GM21367 (cell line): Measurements from ENCODE around the gene MAD1L1.
"Not testable (repeated sequence)": the region's sequence is repeated elsewhere in the genome, so short reads cannot be mapped to it uniquely, and the experiment has no call there.

ENCODE experiments used
- ATAC-seq: cut with Tn5 transposase; IDR thresholded peaks from one replicate; pipeline ENCODE4 v1.9.1; 2021; ENCODE audit not compliant: unreplicated experiment

Gene MAD1L1

DNA sequence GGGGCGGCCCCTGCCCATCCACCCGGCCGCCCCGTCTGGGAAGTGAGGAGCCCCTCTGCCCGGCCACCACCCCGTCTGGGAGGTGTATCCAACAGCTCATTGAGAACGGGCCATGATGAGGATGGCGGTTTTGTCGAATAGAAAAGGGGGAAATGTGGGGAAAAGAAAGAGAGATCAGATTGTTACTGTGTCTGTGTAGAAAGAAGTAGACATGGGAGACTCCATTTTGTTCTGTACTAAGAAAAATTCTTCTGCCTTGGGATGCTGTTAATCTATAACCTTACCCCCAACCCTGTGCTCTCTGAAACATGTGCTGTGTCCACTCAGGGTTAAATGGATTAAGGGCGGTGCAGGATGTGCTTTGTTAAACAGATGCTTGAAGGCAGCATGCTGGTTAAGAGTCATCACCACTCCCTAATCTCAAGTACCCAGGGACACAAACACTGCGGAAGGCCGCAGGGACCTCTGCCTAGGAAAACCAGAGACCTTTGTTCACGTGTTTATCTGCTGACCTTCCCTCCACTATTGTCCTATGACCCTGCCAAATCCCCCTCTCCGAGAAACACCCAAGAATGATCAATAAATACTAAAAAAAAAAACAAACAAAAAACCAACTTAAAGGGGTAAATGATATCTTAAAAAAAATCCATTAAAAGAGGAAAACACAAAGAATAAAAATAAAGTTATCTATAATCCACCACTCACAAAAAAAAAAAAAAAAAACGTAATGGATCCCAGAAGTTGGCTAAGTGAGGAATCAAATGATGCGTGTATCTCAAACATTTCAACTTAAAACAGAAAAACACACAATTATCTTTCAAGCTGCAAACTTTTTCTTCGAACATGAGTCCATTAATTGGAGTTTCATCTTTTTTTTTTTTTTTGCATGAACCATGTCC, 70.5 kb downstream of the MAD1L1 start:
- ATAC-seq, result not testable (repeated sequence)

DNA sequence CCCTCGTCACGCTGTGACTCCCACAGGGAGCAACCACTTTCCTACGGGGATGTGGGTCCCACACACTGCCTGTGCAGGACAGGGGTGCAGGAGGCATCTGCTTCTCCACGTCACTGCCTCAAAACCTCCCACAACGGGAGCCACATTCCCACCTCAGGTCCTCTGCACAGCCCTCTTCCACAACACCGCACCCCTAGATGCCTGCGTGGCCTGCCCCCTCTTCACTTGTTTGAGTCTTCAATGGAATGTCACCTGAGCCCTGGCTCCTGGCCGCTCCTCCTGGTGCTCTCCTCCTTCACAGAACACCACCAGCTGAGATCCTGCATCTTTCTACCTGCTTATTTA, 73.6 kb downstream of the MAD1L1 start:
- ATAC-seq, result no peak

DNA sequence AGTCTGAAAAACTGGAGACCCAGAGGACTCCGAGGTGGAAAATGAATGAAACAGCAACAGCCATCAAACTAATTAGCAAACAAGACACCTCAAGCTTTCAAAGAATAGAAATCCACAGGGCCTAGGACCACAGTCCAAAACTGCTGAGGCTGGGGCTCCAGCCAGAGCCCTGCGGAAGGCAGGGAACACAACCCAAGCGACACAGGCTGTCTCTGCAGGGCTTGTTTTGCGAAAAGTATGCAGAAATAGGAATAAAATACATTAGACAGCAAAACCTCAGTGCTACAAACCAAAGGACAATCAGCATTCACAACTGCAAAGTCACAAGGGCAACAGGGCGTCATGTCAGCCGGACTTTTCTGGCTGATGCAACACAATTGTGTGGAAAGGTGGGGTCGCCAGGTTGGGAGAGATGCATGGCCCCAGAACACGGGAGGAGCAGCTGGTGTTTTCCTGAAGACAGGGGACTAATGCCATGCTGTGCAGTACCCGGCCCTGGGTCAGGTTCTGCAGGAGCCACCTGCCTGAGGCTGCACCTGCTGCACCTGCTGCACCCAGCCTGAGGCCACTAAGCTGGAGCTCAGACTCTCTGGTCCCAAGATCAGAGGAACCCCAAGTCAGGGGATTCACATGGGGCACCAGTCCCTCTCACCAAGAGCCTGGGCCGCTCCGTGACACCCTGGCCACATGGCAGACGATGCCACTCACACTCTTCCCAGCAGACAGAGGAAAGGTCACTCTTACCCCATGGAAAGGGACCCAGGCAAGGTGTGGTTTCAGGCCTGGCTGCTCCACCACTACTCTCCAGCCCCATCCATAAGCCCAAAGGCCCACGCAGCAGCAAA, 74.2 kb downstream of the MAD1L1 start:
- ATAC-seq, result no peak

DNA sequence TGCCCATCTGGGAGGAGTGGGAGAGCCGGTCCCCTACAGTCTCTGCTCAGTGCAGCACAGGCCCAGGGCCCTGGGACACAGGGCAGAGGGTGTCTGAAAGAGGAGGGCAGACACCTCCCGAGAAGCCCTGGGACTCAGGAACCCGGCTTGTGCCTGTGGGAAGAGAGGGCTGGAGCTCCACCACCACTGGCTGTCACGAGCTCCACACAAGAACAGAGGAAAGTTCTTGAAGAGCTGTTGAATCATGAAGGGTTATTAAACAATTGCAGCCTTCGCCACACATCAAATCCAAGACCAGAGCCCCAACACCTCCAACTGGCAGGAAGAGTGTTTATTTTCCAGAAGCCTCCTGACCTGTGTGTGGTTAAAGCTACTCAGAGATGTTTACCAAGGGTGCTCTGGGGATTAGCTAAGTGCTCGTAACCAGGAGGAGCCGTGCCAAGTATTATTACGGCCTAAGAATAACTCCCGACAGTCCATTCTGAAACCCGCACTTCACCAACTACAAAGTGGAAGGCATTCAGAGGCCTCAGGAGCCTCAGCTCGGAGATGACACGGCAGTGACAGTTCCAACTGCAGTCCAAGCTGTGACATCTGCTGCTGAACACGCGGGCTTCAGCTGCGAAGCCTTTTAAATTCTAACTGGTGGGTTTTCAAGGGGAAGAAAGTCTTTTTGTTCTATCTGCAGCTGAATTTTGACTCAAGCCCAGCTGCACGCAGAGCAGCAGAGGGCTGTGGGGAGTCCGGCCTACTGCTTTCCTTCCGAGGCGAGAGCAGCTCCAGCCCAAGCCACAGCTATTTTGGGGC, 75.1 kb downstream of the MAD1L1 start:
- no peak for ATAC-seq

DNA sequence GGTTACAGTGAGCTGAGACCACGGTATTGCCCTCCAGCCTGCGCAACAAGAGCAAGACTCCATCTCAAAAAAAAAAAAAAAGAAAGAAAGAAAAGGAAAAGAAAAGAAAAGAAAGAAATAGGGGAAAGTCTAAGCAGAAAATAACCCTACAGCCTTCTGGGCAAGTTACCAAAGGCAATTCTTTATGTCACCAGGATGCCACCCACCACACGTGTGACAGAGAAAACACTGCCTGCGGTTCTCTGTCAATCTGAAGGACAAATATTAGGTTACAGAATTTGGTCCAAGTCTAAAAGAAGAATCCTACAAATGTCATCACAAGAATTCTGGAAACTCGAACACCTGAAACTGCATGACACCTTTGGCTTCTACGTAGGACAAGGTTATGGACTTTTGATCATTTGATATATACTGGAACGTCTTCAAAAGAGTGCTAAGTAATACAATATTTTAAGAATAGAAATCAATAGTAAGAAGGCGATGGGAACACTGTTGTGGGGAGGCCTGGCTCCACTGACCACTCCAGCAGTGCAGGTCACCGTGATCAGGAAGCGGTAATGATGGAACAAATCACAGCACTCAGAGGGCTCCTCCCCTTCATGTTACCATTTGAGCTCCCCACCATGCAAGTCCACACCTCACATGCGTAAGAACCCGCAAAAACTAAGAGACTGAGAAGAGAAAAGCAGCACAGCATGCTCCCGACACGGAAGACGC, 75.8 kb downstream of the MAD1L1 start:
- ATAC-seq, result no peak

DNA sequence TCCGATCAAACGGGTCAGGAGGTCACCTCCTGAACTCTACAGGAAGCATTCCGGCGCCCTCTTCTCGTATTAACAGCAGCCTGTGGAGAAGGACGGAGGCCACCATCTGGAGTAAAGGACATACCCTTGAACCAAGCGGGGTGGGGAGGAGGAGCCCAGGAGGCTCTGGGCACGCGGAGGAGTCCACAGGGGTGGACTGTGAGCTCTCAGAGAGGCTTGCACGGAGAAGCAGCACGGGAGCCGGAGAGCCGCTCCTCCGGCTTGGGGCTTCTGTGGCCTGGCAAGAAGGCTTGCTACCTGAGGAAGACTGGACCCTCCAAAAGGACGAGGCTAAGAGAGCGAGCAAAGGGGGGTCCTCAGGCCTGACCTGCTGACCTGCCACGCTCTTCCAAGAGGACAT, 77.9 kb downstream of the MAD1L1 start:
- no peak for ATAC-seq

DNA sequence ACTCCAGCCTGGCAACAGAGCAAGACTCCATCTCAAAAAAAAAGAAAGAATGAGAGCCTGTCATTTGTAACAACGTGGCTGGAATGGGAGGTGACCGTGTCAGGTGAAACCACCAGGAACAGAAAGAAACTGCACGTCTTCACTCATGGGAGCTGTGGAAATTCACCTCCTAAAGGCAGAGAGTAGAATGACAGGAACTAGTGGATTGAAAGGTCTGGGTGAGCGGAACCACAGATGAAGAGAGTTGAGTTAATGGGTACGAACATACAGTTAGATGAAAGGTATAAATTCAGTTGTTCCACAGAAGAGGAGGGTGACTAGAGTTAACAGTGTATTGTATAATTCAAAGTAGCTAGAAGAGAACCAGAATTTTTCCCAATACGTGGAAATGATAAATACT, 78.6 kb downstream of the MAD1L1 start:
- ATAC-seq, result no peak

DNA sequence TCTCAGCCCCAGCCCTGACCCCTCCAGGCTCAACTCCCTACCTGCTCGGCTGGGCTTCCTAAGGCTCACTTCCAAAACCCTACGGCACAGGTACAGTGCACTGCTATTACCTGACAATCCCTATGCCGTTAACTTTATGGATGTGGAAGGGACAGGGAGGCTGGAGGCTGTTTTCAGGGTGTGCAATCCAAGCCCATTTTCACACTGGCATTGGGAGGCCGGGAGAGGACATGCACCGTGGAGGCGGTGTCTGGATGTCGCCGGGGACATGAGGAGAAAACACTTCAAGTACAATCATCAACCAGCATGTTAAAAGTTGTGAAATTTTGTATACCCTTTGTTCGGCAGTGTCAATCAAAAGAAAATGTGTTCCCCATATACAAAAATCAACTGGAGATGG, 80.1 kb downstream of the MAD1L1 start:
- ATAC-seq, result no peak

DNA sequence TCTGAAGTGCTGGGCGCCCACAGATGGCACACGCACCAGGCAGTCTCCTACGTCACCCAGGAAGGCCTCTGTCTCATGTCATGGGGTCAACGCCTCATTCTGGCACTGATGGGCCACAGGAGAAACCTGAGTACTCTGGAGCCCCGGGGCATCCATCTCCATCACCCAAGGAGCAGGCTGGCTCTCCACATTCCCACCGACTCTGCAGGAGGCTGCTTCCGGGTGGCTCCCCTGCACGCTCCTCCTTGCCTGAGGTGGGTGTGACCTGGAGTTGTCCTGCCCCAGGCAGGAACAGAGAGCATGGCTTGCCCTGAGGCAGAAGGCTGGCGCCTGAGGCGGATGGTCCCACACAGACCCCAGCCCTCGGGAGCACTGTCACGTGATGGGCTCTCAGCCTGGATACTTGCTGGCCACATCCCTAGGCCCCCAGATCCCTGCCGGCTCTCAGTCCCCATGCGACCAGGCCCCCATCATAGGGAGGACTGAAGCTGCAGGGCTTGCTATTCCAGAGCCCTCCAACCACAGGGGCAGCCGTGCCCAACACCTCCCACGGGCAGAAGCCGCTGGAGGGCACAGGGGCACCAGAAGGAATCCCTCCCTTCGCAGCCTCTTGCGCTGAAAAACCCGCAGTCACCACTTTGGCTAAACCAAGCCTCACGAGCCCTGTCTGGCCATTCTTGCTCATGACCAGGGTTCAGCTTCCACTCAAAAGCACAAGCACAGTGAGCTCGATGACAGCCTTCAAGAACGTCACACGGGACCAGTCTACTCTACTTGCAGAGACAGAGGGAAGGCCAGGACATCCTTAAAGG, 80.7 kb downstream of the MAD1L1 start:
- no peak for ATAC-seq

DNA sequence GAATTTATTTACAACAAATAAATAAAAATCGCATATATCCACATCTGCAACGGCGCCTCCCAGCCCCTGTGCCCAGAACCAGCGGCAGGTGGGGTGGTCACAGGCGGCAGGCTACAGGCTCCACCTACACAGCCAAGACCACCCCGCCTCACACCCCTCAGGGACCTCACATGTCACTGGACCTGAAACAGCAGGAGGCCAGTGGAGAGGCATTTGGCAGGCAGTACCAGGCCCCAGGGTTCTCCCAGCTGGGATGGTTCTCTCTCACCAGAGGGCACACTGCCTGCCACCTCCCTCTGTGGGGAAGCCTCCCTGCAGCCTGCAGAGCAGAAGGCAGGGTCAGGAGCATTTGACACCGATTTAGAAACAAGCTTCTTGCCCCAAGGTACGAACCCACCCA, 81.5 kb downstream of the MAD1L1 start:
- no peak for ATAC-seq

DNA sequence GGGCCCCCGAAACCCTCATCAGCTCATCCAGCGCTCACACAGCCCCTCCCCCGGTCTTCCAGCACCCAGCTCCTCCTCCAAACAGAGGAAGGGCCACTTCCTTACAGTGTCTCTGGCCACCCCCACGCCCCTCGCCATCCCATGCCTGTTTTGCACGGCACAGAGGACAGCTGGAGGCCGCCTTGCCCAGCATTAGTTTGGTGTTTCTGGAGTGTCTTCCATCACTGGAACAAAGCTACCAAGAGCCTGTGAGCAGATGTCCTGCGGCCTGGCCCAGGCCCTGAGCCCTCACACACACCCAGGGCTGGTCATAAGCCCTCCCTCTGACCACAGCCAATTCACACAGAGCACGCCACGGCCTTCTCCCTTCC, 82.3 kb downstream of the MAD1L1 start:
- no peak for ATAC-seq

DNA sequence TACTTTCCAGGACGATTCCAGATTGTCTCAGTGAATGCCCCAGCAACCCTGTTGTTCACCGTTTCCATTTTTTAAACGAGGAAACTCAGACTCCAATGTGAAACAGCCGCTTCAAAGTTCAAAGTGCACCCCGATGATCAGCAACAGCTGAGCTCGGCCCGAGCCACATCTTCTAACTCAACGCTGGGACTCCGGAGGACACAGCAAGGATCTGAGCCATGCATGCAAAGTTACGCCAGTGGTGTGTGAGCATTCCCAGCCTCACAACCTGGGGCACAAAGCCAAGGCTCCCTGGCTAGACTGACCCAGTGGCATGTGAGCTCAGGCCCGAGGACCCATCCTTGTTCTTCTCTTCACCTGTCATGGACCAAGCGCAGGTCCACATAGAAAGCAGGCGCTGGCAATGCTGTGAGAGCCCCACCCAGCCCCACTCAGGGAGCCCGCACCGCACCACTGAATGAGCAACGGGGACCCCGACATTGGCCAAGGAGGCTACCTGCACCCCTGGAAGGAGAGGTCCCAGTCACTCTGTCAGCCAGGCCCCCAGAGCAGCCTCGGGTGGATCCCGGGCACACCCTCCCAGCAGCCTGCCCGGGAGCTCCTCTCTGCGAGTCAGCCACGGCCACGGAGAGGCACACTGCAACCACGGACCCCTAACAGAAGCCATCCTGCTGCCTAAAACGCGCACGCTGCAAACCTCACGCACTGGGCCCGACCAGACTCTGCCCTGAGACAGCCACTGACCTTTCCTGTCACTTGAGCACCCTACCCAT, 82.9 kb downstream of the MAD1L1 start:
- ATAC-seq, result no peak

DNA sequence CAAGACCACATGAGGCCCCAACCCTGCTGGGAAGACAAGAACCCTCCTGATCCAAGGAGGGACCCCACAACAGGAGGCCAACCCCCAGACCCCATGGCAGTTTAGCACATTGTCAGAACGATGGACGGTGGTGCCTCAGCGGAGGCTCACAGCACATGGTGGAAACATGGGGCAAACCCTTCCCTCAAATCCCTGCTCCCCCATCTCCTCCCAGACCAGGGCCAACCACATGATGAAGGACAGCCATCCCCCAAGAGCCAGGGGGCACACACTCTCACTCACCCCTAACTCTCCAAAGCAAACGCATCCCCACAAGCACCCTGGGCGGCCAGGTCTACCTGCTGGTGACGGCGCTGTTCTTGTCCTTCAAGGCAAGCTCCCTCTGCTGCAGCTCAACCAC, 83.9 kb downstream of the MAD1L1 start:
- ATAC-seq, result no peak

DNA sequence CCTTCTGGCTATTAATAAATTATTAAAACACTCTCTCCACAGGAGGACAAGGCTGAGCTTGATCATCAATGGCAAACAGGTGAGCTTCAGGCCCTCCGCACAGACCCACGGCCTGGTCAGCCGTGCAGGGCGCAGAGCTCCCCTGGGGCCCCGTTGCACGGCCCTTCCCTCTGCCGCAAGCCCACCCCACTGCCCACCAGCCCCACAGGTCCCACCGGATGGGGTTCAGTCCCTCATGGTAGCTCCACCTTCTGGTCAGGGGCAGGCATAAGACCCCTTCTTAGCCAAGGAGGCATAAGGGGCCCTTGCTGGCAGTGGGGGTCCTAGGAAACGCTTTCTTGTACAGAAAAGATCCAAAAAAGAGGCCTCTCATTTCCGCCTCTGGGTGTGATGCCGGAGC, 84.6 kb downstream of the MAD1L1 start:
- no peak for ATAC-seq

DNA sequence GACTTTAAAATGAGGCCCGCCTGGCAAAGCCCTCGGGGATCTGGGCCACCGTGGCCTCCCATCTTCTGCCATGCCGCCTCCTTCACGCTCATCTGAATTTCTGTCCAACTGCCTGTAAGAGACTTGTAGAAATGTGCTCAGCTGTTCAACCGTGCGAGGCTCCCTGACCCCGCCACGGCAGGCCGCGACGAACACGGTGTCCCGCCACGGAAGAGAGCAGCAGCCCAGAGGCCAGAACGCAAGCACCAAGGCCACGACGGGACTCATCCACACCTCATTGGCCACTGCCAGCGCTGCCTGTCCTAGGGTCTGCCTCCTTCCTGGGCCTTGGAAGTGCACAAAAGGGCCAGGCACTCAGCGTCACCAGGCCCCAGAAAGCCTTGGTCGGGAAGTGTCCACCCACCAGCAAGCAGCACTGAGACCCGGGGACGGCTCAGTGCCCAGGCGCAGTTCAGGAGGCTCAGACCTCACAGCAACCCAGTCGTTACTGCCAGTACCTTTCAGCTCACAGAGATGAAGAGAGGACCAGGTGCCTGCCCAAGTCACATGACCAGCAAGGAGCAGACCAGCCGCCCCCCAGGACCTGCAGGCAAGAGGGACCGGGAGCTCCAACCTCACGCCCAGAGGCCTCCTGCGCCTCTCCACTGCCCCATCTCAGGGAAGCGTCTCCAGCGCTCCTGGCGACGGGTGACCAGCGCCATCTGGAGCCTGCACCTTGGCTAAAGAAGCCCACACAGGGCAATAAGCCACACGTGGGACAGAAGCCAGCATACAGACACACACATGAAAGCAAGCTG, 85.9 kb downstream of the MAD1L1 start:
- ATAC-seq, result no peak

DNA sequence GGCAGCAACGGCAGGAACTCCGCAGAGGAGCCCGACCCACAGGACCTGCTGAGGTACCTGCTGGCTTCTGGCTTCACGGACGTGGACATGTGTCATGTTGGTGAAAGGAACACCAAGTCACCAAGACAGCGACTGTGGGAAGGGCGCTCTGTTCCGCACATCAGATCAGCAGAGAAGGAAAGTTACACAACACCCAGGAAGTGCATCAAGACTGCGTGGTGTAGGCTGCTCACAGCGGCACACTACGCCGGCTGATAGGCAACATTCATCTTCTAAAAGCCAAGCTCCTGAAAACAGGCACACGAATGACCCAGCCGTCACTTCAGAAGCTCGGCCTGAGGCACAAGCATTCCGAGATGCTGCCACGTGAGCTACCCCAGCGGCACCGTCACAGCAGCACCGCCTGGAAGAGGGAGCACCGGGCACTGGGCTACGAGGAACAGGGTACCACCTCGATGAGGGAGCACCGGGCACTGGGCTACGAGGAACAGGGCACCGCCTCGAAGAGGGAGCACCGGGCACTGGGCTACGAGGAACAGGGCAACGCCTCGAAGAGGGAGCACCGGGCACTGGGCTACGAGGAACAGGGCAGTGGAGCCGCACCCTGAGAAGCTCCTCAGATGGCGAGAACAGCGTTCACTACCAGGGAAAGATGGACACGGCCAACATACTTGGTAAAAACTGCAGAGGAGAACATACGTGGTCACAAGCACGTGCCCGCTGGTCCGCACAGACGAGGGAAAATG, 86.7 kb downstream of the MAD1L1 start:
- no peak for ATAC-seq

DNA sequence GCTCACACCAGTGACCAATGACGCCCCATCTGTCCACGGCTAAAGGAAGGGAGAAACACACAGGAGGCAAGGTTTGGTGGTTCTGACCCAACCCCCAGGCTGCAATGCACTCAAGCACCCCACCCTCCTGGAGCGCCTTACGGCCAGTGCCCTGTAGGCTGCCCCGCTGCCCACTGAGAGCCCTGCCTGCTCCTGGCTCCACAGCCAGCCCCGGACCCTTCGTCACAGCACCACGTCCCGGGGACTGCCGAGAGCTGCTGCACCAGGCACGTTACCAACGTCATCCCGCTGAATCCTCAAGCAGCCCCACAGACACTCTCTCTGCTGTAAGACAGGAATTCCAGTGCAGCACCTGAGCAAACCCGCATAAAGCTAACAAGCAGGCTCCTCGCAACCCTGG, 87.8 kb downstream of the MAD1L1 start:
- no peak for ATAC-seq
